Pancreas (tissue), 10 donors: ENCODE data around the gene APOO. TPM values are rescaled to one million over a fixed set of nuclear protein-coding genes. Genes with fewer than 3 reads are reported as not detected.
A peak's percentile ranks its signal among the peaks of the same experiment; 100 is the strongest.

Experiments
- ATAC-seq, 4 donors: fragments of 200-7000 bp; cut with Tn5 transposase; one replicate each; pipeline versions ENCODE4 v1.8.0 to v1.9.1; 2020; ENCODE audit warnings: mild to moderate bottlenecking in 4 of 4, moderate library complexity in 4 of 4
- DNase-seq, 6 donors: peaks; one replicate each; pipeline ENCODE4 v3.0.0-alpha.2; 2020
- FAIRE-seq: peaks from 2 replicates; lab custom pipeline; 2012; peaks lifted over from hg19 to GRCh38; lab: Jason Lieb, UNC
- H3K27ac ChIP-seq, 4 donors: fragments of 200-600 bp; sonication (generic); 1 replicate in 3 of 4; 2 replicates in 1 of 4; pipeline versions ENCODE4 v1.5.0 to v1.8.0; 2020
- H3K27me3 ChIP-seq, 4 donors: fragments of 200-600 bp; one replicate each; pipeline ENCODE4 v1.8.0; 2021
- H3K36me3 ChIP-seq, 3 donors: fragments of 200-600 bp; sonication (generic) in 1 of 3; one replicate each; pipeline versions ENCODE4 v1.5.0 to v1.8.0; 2020 to 2021
- H3K4me1 ChIP-seq, 3 donors: fragments of 200-600 bp; one replicate each; pipeline ENCODE4 v1.8.0; 2021
- H3K4me3 ChIP-seq, 4 donors: fragments of 200-600 bp; sonication (generic) in 2 of 4; one replicate each; pipeline versions ENCODE4 v1.5.0 to v1.8.0; 2020 to 2021
- H3K9me3 ChIP-seq, 4 donors: fragments of 200-600 bp; one replicate each; pipeline ENCODE4 v1.8.0; 2021
- CTCF ChIP-seq, 4 donors: fragments of 200-600 bp; sonication (generic) in 3 of 4; IDR thresholded peaks; one replicate each; pipeline versions ENCODE4 v1.5.0 to v1.8.0; 2021; ENCODE audit warnings: antibody characterized with exemption in 4 of 4
- WGBS, 2 donors: extraction: QIAGEN DNeasy Blood & Tissue Kit; methylation state at CpG; one replicate each; pipeline ENCODE4 v1.1.7; 2013; 5-methylcytosine and 5-hydroxymethylcytosine counted together
- intact Hi-C, 3 donors: fragments of 100-400 bp; cut with DNase I; formaldehyde crosslinking; loops; one replicate each; pipeline versions ENCODE4 v1.11.1 to v1.14.2; 2022
- polyA plus RNA-seq, 2 donors: library from polyadenylated mRNA; stranded (reverse); fragments of 200-250 nt; gene quantifications; one replicate each; pipeline ENCODE4 v1.2.3, GENCODE V29; 2013
- total RNA-seq, 6 donors: library from RNA; stranded (reverse); fragmentation: NEBNext Ultra II Directional in 4 of 6; extraction: Animal tissue kit (Norgen Biotek cat#: 25700) in 4 of 6; gene quantifications; one replicate each; pipeline versions ENCODE4 v1.2.1 to v1.2.4, GENCODE V29; 2021 to 2023
- donor health status: healthy with polysubstance abuse.
- donor health status: DM: no; HTN: no; CAD: no; lungs with moderate emphysema.
- donor health status: DM: no; HTN: no; CAD: no.
- donor health status: control.
- donor health status: control.
- donor health status: Bipolar disorder and iron deficiency.
- donor health status: DM: yes; HTN: yes; CAD: no.
- donor health status: DM: no; HTN: no; CAD: no.
- donor health status: DM: no; HTN: no; CAD: no.
- donor health status: DM: yes; HTN: yes; CAD: no.

The APOO gene
- total and polyA plus RNA-seq, 8 donors, result 4.8 to 16.9 (median 8.9) TPM

DNA sequence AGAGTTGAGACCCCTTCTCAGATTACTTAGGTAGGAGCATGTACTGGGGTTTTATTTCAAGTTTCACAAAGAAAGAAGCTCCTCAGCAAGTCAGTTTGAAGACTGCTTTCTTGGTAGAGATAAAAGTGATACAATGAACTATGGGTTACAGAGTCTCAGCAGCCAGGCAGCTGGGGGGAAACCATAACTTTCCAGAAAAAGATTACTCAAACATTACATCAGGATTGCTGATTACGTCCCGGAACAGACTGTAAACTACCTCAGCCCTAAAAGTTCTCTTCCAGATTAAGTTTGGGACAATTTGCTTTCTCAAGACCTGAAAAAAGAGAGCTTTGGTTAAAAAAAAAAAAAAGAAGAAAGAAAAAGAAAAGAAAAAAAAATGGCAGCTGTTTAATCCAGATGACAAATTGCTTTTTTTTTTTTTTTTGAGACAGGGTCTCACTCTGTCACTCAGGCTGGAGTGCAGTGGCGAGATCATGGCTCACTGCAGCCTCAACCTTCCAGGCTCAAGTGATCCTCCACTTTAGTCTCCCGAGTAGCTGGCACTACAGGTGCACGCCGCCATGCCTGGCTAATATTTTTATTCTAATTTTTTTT is 108.2 kb downstream of the APOO start:
- Histone ChIP-seq H3K4me3 (no peak overlapping the region), H3K27me3 (no peaks in the 10 kb centered on the region), H3K4me1 (peaks cover 0 to 6% (median 0%) of the 10 kb centered on the region in 3 donors), H3K27ac (peak overlapping the region in 3 of 4 donors; percentile 11 to 87 (median 82)), H3K36me3 (no peaks in the 10 kb centered on the region), H3K9me3 (no peaks in the 10 kb centered on the region)
- intact Hi-C loops, result no loop called here
- ATAC-seq (peak in 2 of 4 donors; percentile 21 to 29), DNase-seq (no peak), FAIRE-seq (no peak)
- WGBS, 2 donors, result 61 to 76% methylated on average over 6 of the region's 6 CpGs
- TF ChIP-seq CTCF (IDR thresholded peaks at IDR 0.05), result no peak

DNA sequence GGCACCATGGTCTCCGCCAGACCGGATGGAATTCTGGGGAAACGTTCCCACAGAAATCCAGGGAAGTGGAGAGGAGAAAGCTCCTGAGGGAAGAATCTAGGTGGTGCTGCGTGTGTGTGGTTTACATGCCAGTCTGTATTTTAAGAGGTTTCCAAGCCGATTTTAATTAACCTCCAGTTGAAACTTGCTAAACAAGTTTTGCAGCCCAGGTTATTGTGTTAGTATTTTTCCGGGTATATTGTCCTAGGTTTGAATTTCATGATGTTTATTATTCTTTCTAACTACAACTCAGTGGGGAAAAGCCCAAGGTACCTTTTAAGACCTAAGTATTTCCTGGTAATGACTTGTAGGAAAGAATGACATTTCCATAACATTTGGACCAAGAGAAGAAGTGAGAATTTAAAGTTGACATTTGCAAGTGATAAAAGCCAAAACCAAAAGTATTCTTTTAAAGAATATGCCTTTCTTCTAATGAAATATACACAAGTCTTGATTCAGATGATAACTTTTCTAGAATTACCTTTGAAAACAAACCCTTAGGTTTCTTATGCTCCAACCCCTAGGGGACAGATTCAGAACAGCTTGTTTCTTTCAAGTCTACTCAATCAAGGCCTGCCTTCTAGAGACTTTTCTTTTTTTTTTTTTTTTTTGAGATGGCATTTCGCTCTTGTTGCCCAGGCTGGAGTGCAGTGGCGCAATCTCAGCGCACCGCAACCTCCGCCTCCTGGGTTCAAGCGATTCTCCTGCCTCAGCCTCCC is 110.2 kb downstream of the APOO start:
- Histone ChIP-seq H3K27me3 (no peaks in the 10 kb centered on the region), H3K4me1 (peaks cover 0 to 2% (median 0%) of the 10 kb centered on the region in 3 donors), H3K36me3 (no peaks in the 10 kb centered on the region), H3K4me3 (no peak overlapping the region), H3K9me3 (no peaks in the 10 kb centered on the region), H3K27ac (peak overlapping the region in 3 of 4 donors; percentile 55 to 87 (median 82))
- peak; percentile 68 to 80 (median 78) for ATAC-seq
- peak; percentile 49 for FAIRE-seq
- DNase-seq, result no peak
- 58 to 66% methylated on average over 12 of the region's 12 CpGs for WGBS, 2 donors
- no peak for TF ChIP-seq CTCF (IDR thresholded peaks at IDR 0.05)
- intact Hi-C loops, result no loop called here

GRCh38 chrX:23795221-23795620 is 112.5 kb downstream of the APOO start:
- WGBS, 2 donors, result 78 to 89% methylated on average over 8 of the region's 8 CpGs
- intact Hi-C loops, result no loop called here

GRCh38 chrX:23792861-23793553 is 114.7 kb downstream of the APOO start:
- 67 to 76% methylated on average over 6 of the region's 6 CpGs for WGBS, 2 donors
- Histone ChIP-seq H3K27me3 (no peaks in the 10 kb centered on the region), H3K27ac (no peak overlapping the region), H3K9me3 (no peaks in the 10 kb centered on the region), H3K4me3 (no peak overlapping the region), H3K4me1 (peaks cover 0 to 2% (median 0%) of the 10 kb centered on the region in 3 donors), H3K36me3 (no peaks in the 10 kb centered on the region)
- no peak for DNase-seq
- no peak for TF ChIP-seq CTCF (IDR thresholded peaks at IDR 0.05)
- ATAC-seq, result no peak
- intact Hi-C loops, result no loop called here
- no peak for FAIRE-seq

More at GRCh38 chrX:23795221-23795620, 112.5 kb downstream of the APOO start:
- DNase-seq (no peak), ATAC-seq (no peak), FAIRE-seq (no peak)
- no peaks in the 10 kb centered on the region for H3K36me3 ChIP-seq
- H3K27me3 ChIP-seq, result no peaks in the 10 kb centered on the region
- H3K4me1 ChIP-seq, result peaks cover 0 to 2% (median 0%) of the 10 kb centered on the region in 3 donors
- no peak for TF ChIP-seq CTCF (IDR thresholded peaks at IDR 0.05)
- H3K9me3 ChIP-seq, result no peaks in the 10 kb centered on the region
- no peak overlapping the region for H3K4me3 ChIP-seq
- H3K27ac ChIP-seq, result no peak overlapping the region
